ENCODE measurements around the gene SOST.

Gene SOST

DNA sequence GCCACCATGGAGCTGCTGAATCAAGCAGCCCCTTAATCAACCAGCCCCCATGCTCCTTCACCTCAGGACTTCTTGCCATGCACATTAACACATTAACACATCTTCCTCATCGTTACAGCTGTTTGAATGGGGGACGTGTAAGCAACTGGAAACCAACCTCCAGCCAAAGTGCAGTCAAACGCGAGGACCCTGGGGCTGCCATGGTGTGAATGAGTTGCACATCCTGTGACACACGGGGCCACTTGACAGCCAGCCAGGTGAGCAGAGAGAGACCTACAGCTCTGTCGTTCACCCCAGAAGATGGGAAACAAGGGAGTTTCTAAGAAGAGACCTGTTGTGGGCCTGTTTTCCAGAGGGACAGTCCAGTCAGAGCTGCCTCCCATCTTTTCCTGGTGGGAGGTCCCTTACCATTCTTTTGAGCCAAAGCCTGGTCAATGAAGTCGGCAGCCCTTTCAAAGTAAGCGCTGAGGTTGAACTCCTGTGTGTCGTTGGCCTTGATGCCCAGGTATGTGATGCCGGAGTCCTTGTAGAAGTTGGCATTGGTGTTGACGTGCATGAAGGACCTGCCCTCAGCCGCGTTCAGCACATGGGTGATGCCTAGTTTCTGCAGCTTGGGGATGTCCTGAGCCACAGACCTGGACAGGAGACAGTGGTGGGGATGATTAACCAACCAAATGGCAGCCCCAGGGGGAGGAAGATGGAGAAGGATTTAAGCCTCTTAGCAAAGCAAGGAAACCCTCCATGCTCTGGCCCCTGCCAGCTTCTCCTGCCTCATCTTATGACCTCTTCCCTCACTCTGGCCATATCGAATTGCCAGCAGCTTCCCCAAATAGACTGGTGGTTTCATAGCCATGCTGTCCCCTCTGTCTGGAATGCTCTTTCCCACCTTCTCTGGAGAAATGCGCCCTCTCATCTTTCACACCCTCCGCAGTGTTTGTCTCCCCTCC lies 16.0 kb upstream of the SOST start:
- DNase-seq (ENCODE audit: low spot score), result no peak

DNA sequence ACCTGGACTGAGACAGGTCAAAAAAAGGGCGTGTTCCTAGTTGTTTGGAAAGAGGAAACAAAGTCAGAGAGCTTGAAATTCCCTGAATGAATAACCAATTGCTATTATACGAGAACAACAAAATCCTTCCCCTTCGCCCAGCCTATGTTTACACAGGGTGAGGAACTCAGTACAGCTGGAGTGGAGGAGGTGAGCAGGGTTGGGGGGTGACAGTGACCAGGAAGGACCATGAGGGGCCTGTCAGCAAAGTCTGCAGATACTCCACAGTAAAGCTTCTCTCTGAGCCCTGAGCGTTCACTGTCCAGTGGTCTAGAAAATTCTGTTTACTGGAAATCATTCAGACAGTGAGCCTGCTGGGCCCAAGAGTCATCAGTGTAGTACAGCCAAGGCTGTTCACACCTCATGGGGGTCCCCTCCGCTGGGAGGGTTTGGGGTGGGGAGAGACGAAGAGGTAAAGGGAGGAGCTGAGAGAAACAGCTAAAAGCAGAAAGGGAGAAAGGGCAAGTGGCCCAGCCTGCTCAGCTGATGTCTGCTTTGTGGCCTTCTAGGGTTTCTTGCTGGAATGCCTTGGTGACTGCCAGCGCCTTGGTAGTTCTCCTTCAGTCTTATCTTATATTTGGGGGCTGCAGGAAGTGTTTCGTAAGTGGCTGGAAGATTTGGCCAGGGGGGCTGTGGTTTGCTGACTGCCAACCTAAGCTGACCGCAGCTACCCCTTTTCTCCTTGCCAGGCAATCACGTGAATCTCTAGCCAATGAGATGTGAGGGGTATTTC lies 14.5 kb upstream of the SOST start:
- no peak for DNase-seq (ENCODE audit: low spot score)

DNA sequence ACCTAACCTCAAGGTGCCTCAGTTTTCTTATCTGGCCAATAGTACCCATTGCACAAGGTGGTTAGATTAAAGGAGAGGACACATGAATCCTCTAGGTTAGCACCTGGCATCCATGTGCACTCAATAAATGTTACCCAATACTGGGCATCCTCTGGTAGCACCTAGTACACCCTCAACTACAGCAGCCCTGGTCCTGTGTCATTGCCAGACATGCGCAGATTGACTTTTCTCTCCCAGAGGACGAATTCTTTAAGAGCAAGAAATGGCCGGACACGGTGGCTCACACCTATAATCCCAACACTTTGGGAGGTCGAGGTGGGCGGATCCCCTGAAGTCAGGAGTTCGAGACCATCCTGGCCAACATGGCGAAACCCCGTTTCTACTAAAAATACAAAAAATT lies 12.9 kb upstream of the SOST start:
- no peak for DNase-seq (ENCODE audit: low spot score)

DNA sequence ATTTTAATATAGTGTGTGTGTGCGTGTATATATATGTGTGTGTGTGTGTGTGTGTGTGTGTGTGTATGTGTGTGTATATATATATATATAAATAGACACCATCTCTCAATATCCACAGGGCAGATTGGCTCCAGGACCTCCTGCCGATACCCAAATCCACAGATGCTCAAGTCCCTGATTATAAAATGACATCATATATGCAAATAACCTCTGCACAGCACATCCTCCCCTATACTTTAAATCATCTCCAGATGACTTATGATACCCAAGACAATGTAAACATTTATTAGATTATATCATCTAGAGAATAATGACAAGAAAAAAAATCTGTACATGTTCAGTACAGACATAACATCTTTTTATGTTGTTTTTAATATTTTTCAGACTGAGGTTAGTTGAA lies 12.4 kb upstream of the SOST start:
- DNase-seq (ENCODE audit: low spot score), result no peak

DNA sequence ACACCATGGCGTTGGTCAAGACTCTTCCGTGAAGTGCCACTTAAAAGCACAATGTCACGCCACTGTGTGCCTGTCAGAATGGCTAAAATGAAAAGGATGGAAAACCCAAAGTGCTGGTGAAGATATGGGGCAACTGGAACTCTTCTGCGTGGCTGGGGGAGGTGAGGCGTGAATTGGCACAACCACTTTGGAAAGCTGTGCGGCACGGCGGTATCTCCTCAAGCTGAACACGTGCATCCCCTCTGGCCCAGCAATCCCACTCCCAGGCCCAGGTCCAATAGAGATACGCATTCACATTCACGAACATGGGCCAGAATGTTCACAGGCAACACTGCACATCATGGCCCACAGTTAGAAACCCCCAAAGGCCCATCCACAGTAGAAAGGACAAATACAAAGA lies 11.3 kb upstream of the SOST start:
- no peak for DNase-seq (ENCODE audit: low spot score)

DNA sequence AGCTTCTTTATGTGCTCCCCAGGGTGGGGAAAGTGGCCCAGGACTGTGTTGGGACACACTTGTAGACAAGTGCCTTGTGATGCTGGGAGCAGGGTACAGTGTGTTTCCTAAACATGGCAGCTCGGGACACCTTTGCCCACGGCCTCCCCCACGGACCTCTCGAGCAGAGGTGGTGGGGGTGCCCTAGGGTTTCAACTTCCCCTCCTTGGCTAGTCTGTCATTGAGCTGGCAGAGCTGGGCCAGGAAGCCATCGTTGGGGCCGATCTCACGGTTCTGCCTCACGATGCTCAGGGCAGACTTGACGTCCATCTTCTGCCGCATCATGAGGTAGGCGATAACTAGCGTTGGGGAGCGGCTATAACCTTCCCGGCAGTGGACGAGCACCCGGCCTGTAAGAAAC lies 10.8 kb upstream of the SOST start:
- DNase-seq (ENCODE audit: low spot score), result no peak

DNA sequence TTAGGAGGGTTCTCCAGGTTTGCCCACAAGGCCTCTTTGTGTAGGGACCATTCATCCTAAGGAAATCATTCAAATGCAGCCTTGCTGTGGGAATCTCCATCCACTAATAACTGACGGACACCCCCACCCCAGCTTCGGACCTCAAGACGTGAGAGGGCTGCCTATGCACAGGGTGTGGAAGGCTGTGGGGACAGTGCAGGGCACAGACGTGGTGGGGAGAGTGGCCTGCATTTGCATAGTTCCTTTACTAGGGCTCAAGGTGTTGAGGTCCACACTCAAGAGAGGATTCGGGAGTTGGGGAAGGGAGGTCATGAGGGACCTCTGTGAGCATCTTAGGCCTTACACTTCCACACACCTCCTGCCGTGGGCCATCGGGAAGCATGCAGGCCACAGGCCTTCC lies 10.4 kb upstream of the SOST start:
- DNase-seq (ENCODE audit: low spot score), result no peak

DNA sequence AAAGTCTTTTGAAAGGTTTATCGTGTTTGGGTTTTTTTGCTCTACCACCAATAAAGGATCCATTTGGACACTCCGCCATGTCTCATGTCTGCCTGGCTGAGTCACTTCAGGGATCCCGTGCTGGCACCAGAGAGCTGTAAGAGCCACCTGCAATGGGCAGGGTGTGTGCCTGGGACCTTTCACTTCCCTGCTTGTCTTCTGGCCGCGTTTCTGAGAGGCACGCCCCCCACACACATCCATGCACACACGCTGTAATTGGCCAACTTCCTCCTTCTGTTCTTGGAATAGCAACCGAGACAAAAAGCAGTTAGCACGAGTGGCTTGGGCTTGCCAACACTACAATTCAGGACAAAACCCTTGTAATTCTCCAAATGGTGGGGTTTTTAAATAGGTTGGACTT lies 9.8 kb upstream of the SOST start:
- DNase-seq (ENCODE audit: low spot score), result no peak

DNA sequence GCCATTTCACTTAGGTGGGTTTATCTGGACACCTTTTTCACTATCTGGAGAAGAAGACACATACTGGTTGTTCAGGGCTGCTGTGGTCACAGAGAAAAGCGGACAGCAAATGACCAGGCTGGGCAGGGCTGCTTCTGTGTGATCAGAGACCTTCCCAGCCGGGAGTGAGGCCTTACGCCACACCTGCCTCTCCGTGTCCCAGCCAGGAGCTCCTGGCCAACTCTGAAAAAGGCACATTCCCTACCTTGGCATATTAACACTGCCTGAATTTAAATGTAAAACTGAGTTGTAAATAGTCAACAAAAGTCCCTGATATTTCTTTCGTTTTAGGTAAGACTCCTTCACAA lies 9.1 kb upstream of the SOST start:
- DNase-seq (ENCODE audit: low spot score), result no peak

DNA sequence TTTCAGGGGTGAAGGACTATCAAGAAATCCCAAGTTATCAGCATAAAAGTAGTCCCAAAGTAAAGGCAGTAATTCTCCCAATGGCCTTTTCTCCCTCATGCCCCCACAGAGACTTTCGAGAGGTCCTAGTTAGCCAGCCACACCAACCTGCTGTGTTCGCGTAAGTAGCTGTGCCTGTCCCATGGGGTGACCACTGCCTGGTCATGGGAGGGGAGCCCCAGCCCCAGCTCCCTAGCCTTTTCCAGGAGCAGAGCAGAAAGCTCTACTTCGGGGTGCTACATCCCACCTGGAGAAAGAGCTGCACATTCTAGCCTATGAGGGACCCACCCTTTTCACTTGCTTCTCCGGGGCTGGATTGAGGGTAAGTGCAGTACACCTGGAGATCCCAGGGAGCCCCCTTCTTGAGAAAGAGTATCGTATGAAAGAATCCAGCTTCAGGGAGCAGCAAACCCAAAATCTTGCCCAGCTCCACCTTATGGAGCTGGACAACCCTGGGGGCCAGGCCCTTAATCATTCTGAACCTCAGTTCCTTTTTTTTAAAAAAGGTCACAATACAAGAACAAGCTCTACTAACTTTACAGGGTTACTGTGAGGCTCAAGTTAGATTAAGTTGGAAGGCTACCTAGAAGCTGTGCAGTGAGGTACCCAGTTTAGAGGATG lies 8.6 kb upstream of the SOST start:
- no peak for DNase-seq (ENCODE audit: low spot score)

DNA sequence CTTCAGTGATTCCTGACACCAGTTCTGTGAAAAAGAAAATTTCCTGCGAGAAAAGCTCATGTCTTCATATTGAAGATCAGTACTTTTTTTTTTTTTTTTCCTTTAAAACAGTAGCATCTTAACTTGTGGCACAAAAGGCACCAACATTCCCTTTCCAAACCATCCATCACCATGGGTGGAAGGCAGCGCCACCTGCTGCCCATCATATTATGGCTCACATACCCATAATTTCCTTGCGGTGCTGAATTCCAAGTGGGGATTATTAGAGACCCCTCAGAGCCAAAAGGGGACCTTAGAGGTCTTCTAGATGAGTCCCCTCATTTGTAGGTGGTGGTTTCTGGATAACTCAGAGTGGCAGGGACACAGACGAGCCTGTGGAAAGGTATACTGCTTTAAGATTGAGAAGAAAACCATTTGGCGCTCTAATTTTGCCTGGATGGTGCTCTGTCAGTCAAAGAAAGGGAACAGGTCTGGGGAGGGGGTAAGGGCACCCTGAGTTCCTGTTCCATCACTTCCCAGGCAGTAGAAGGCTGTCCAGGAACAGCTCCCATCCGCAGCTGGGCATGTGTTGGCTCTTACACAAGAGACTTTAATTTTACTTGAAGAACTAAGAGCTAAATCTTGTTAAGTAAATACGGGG lies 7.9 kb upstream of the SOST start:
- DNase-seq (ENCODE audit: low spot score), result no peak

DNA sequence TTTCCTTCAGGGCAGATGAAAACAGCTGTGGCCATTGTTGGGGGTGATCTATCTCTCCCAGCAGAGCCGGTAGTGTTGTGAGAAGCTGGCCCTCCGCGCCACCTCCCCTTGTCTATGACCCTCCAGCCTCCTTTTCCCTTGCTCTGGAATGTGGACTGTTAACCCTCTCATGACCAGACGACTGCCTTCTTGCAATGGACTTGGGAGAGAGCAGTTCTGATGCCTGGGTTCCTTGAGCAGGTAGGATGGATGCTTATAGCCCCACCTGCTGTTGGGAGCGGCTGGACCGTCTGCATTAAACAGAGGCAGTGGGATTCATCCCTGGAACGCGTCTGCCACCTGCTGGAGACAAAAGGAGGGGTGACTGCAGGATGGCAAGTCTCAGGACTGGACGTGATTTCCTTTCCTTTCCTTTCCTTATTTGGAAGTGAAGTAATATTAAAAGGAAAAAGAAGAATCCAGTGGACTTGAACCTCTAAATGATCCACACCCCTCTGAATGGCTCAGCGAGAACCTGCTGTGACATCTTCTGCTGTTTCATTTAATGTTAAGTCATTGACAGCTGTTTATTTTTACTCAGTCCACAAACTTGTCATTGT lies 1.8 kb upstream of the SOST start:
- DNase-seq (ENCODE audit: low spot score), result peak; percentile 91

DNA sequence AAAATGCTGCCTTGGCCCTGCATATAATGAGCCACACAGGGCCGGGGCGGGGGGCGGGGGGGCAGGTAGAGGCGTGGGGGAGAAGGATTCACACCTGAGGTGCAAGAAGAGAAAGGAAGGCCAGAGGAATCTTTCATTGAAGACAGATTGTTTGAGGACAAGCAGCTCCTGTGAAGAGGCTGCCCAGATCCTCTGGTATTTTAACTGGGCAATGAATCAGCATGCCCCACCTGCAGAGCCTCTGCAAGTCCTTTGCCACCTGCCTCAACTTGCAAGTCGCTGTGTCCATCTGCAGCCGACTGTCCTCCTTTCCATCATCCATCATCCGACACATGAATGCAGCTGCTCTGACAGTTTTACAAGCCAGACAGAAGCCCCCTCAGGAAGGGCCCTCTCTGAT lies 1.2 kb upstream of the SOST start:
- DNase-seq (ENCODE audit: low spot score), result no peak

DNA sequence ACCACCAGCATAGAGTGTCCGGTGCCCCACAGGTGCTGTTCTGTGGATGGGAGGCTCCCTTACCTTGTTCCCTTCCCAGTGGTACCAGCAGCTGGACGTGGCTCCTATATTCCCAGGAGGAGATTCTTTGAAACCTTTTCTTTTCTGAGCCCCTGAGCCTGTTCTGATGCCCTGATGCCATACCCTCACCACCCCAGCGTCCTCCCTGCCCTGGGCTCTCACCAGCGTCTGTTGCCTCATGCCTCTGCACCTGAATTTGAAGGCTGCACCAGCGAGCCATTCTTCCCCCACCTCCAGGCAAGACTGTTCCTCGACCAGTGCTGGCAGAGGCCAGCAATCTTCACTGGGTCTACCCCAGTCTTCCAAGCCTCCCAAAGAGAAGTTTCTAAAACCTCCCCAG lies 505 bp downstream of the SOST start:
- DNase-seq (ENCODE audit: low spot score), result no peak

DNA sequence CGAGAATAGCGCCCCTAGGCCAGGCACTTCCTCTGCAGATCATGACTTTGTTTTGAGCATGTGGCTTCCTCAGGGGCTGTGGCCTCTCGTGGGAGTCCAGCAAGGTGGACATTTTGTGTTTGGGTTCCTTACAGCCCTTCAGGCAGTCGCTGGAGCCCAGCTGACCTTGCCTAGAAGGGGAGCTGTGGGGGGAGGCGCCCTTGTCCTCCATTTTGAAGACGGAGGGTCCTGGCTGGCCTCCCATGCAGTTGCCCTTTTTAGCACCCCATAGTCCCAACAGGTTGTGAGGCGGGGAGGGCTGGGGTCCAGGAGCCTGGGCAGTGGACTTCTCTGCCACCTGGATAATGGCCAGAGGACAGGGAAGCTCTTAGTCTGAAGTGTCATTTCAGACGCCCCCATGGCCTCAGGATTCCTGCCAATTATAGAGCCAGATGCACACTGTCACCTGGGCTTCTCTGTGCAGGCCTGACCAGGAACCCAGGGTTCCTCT lies 1.4 kb downstream of the SOST start:
- no peak for DNase-seq (ENCODE audit: low spot score)

DNA sequence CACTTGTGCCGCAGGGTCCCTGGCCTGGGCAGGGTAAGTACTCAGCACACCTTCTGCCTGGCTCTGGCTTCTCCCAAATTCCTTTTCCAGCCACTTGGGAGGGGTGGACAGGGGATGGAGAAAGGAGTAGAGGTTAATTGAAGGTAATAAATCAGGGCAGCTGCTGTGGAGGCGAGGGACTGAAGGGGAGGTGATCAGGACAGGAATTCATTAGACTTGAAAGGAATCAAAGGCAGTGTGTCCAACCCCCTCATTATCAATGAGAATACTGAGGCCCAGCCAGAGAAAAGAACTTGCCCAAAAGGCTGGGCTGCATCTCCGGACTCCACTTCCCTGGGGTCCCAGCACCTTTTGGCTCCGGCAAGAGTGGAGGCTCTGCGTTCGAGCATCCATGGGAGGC lies 2.4 kb downstream of the SOST start:
- DNase-seq (ENCODE audit: low spot score), result no peak

DNA sequence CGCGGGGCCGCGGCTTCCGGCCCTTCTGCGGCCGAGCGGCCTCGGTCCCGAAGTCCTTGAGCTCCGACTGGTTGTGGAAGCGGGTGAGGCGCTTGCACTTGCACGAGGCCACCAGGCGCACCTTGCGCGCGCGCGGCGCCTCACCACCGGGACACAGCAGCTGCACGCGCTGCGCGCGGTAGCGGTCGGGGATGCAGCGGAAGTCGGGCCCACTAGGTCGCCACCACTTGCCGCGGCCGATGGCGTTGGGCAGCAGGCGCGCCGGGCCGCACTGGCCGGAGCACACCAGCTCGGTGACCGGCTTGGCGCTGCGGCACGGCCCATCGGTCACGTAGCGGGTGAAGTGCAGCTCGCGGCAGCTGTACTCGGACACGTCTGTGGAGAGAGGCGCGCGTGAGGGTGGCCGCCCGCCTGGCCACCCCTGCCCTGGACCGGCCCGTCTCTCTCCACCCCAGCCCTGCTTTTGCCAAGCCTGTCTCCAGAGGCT lies 3.2 kb downstream of the SOST start:
- no peak for DNase-seq (ENCODE audit: low spot score)

DNA sequence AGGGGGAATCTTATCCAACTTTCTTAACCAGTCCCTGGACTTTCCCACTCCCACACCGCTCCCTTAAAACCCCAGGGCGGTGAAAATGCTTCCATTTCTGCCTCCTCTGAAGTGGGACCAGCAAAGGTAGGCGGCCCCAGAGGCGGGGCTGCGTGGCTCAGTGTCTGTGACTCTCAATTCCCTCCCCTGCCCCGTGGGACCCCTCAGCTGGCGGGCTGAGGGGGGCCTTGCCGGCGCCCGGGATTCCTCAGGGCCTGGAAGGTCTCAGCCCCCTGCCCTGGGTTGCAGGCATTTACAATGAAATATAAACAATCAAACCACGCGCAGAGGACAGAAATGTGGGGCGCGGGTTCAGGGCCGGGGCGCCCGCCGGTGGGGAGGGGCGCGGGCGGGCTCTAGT lies 3.6 kb downstream of the SOST start:
- no peak for DNase-seq (ENCODE audit: low spot score)

DNA sequence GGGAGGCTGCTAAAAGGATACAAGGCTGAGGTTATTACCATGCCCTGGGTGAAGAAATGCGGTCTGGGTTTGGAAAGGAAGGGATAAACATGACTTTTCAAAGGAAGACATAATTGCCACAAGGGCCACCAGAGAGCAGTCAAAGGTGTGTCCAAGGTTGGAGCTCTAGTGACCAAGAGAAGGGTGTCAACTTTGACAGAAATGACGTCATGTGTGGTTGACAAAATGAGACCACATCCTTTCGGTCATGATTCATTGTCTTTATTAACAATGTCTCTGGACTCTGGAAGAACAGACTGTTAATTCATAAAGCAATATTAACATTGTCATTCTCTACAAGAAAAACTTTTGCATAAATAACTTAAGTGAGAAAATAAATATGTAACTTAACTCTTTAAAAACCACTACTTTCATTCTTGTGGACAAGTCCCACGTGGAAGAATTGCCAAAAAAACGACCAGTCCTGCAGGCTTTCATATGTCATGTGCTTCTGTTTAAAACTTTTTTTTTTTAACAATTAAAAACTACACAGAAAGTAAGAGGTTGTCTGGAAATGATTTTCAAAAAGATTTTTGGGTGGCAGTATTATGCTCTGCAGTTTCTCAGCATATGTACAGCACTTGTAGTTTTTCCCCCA lies 5.0 kb downstream of the SOST start:
- peak; percentile 8 for DNase-seq (ENCODE audit: low spot score)

DNA sequence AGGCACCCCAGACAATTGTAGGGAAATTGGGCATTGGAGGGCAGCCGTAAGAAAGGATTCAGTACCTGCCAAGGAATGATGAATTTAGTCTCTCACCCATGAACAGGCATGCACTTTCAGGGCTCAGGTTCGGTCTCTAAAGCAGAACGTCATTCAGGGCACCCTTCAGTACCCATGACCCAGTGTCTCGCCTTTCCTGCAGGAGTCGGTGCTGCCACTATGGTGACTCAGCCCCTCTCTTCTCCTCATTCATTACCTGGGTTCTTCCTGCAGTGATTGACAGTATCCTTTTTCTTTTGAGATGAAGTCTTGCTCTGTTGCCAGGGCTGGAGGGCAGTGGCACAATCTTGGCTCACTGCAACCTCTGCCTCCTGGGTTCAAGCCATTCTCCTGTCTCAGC lies 8.4 kb downstream of the SOST start:
- no peak for DNase-seq (ENCODE audit: low spot score)

DNA sequence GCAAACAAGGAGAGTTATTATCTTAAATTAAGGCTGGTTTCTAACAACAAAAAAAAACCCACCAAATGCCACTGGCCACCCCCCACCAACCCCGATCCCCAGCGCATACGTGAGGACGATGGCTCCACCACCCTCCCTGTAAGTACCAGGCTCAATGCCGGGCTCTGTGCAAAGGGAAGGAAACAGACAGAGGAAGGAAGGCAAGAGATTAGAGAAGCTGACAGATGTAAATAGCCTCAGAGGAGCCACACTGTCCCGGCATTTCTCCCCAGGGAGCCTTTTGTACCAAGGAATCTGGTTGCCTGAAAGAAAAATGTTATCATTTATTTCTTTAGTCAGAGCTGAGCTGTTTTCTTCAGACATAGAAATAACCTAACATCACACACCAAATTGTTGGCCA lies 13.1 kb downstream of the SOST start:
- DNase-seq (ENCODE audit: low spot score), result no peak

Data from LoVo (cell line).